MM.1S (cell line): ENCODE measurements around the gene ZNF425.

Experiments
- EZH2phosphoT487 ChIP-seq: fragments of 300-600 bp; sonication (generic); IDR thresholded peaks from 2 replicates; pipeline ENCODE4 v1.6.1; 2018; ENCODE audit warnings: antibody characterized with exemption, low read length
- TF ChIP-seq, protein P1 (sequence below): fragments of 300-600 bp; sonication (generic); IDR thresholded peaks from 2 replicates; pipeline ENCODE4 v1.5.1; 2016; ENCODE audit warnings: antibody characterized with exemption, low read length, mixed read lengths

DNA sequence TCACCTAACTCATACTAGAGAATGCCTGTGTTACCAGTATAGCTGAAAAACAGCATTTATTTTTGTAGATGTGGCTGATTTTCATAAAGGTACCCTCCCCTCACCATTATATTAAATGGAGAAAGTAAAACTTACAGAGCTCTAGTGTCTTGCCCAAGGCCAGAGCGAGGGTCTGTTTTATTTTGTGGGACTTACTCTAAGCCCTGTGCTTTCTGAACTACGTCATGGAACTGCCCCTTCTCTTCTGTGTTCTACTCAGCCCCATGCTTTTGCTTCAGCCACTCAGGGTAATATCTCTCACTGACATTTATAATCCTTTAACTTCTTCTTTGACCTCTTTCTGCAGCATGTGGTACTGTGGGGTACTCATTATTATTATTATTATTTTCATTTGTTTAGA lies 25.3 kb downstream of the ZNF425 start:
- TF ChIP-seq, protein P1, sequence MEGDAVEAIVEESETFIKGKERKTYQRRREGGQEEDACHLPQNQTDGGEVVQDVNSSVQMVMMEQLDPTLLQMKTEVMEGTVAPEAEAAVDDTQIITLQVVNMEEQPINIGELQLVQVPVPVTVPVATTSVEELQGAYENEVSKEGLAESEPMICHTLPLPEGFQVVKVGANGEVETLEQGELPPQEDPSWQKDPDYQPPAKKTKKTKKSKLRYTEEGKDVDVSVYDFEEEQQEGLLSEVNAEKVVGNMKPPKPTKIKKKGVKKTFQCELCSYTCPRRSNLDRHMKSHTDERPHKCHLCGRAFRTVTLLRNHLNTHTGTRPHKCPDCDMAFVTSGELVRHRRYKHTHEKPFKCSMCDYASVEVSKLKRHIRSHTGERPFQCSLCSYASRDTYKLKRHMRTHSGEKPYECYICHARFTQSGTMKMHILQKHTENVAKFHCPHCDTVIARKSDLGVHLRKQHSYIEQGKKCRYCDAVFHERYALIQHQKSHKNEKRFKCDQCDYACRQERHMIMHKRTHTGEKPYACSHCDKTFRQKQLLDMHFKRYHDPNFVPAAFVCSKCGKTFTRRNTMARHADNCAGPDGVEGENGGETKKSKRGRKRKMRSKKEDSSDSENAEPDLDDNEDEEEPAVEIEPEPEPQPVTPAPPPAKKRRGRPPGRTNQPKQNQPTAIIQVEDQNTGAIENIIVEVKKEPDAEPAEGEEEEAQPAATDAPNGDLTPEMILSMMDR: no peak
- TF ChIP-seq EZH2phosphoT487: no peak
